ENCODE measurements around the gene AKAP12. TPM values are rescaled to one million over a fixed set of nuclear protein-coding genes. Genes with fewer than 3 reads are reported as not detected.
A peak's percentile ranks its signal among the peaks of the same experiment; 100 is the strongest.

The AKAP12 gene
- polyA plus RNA-seq, 1 donor (not counting 4 experiments of a cell fraction or from before 2014, with no cell fraction given), result 0.56 TPM

DNA sequence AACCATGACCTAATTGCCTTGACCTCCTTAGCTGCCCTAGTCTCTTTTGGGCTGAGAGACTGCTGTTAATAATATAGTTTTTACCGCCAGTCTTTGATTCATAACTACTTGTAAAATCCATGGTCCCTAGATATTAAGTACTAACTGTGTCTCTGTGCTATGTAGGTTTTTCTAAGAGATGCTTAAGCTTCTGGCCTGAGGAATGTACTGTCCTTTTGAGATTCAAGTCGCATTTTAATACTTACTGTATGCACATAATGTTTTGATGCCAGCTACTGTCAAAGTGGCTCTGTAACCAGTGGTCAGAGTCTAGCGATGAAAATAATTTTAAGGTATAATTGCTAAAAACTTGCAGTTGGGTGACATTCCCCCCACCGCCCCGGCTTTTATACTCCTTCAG lies 2.1 kb downstream of the AKAP12 start:
- FAIRE-seq, result no peak
- H3K36me3 ChIP-seq (ENCODE audit: control insufficient read depth in 2 of 2, extremely low read depth in 1 of 2, insufficient read depth in 2 of 2, low read length in 2 of 2), result no peaks in the 10 kb centered on the region
- no peak overlapping the region for H2AFZ ChIP-seq (ENCODE audit: control insufficient read depth, low read length)
- H4K20me1 ChIP-seq (ENCODE audit: control insufficient read depth, extremely low read depth, insufficient read depth, low read length), result no peaks in the 10 kb centered on the region
- H3K4me1 ChIP-seq (ENCODE audit: control insufficient read depth, extremely low read depth, insufficient read depth, low read length), result peaks cover 6% of the 10 kb centered on the region
- H3K9me3 ChIP-seq (ENCODE audit: control insufficient read depth, low read depth, low read length), result no peaks in the 10 kb centered on the region
- no peak overlapping the region for H3K27ac ChIP-seq (ENCODE audit: control insufficient read depth, insufficient read depth, low read length)
- no peak overlapping the region for H3K9ac ChIP-seq (ENCODE audit: control insufficient read depth, extremely low read depth, insufficient read depth, low read length)
- no peaks in the 10 kb centered on the region for H3K79me2 ChIP-seq (ENCODE audit: control insufficient read depth, insufficient read depth, low read length)
- dilution Hi-C loops (cut with MboI; ENCODE audit: extremely low pct_ligation_motif_present, low sequenced_read_pairs), result no loop called here
- H3K4me3 ChIP-seq (ENCODE audit: control insufficient read depth in 2 of 3, extremely low read depth in 1 of 3, insufficient read depth in 2 of 3, low read depth in 1 of 3, low read length in 3 of 3), result no peak overlapping the region
- no peaks in the 10 kb centered on the region for H3K9me1 ChIP-seq (ENCODE audit: control insufficient read depth, extremely low read depth, insufficient read depth, low read length)
- peak overlapping the region; percentile 71 for H3K4me2 ChIP-seq (ENCODE audit: control insufficient read depth, extremely low read depth, insufficient read depth, low read depth, low read length)
- DNase-seq (ENCODE audit: low read depth, low spot score), result no peak
- TF ChIP-seq, protein P1, sequence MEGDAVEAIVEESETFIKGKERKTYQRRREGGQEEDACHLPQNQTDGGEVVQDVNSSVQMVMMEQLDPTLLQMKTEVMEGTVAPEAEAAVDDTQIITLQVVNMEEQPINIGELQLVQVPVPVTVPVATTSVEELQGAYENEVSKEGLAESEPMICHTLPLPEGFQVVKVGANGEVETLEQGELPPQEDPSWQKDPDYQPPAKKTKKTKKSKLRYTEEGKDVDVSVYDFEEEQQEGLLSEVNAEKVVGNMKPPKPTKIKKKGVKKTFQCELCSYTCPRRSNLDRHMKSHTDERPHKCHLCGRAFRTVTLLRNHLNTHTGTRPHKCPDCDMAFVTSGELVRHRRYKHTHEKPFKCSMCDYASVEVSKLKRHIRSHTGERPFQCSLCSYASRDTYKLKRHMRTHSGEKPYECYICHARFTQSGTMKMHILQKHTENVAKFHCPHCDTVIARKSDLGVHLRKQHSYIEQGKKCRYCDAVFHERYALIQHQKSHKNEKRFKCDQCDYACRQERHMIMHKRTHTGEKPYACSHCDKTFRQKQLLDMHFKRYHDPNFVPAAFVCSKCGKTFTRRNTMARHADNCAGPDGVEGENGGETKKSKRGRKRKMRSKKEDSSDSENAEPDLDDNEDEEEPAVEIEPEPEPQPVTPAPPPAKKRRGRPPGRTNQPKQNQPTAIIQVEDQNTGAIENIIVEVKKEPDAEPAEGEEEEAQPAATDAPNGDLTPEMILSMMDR (optimal IDR thresholded peaks at IDR 0.05 in 1 of 3, IDR thresholded peaks at IDR 0.05 in 1 of 3, conservative IDR thresholded peaks at IDR 0.05 in 1 of 3; ENCODE audit: extremely low read depth in 1 of 3, insufficient read depth in 2 of 3, low read length in 3 of 3), result no peak
- no peak for TF ChIP-seq EZH2 (IDR thresholded peaks at IDR 0.05; ENCODE audit: low read length)
- H3K27me3 ChIP-seq (ENCODE audit: control insufficient read depth, extremely low read depth, insufficient read depth, low read length), result peaks cover 44% of the 10 kb centered on the region

- Histone ChIP-seq H3K27ac (ENCODE audit: control insufficient read depth, insufficient read depth, low read length) (no peak overlapping the region), H3K4me2 (ENCODE audit: control insufficient read depth, extremely low read depth, insufficient read depth, low read depth, low read length) (no peak overlapping the region), H3K4me1 (ENCODE audit: control insufficient read depth, extremely low read depth, insufficient read depth, low read length) (peaks cover 6% of the 10 kb centered on the region), H3K9me1 (ENCODE audit: control insufficient read depth, extremely low read depth, insufficient read depth, low read length) (no peaks in the 10 kb centered on the region), H3K27me3 (ENCODE audit: control insufficient read depth, extremely low read depth, insufficient read depth, low read length) (peaks cover 44% of the 10 kb centered on the region), H3K36me3 (ENCODE audit: control insufficient read depth in 2 of 2, extremely low read depth in 1 of 2, insufficient read depth in 2 of 2, low read length in 2 of 2) (no peaks in the 10 kb centered on the region), H4K20me1 (ENCODE audit: control insufficient read depth, extremely low read depth, insufficient read depth, low read length) (no peaks in the 10 kb centered on the region), H3K9ac (ENCODE audit: control insufficient read depth, extremely low read depth, insufficient read depth, low read length) (no peak overlapping the region), H3K9me3 (ENCODE audit: control insufficient read depth, low read depth, low read length) (no peaks in the 10 kb centered on the region), H3K4me3 (ENCODE audit: control insufficient read depth in 2 of 3, extremely low read depth in 1 of 3, insufficient read depth in 2 of 3, low read depth in 1 of 3, low read length in 3 of 3) (no peak overlapping the region), H3K79me2 (ENCODE audit: control insufficient read depth, insufficient read depth, low read length) (no peaks in the 10 kb centered on the region), H2AFZ (ENCODE audit: control insufficient read depth, low read length) (no peak overlapping the region)
- dilution Hi-C loops (cut with MboI; ENCODE audit: extremely low pct_ligation_motif_present, low sequenced_read_pairs), result no loop called here
- FAIRE-seq, result no peak
- no peak for TF ChIP-seq EZH2 (IDR thresholded peaks at IDR 0.05; ENCODE audit: low read length)
- TF ChIP-seq, protein P1 (optimal IDR thresholded peaks at IDR 0.05 in 1 of 3, IDR thresholded peaks at IDR 0.05 in 1 of 3, conservative IDR thresholded peaks at IDR 0.05 in 1 of 3; ENCODE audit: extremely low read depth in 1 of 3, insufficient read depth in 2 of 3, low read length in 3 of 3), result no peak
- DNase-seq (ENCODE audit: low read depth, low spot score), result no peak
Measured at GRCh38 chr6:151242420-151242861, 2.7 kb downstream of the AKAP12 start.
